ENCODE results near the gene LGI1. TPM values are rescaled to one million over a fixed set of nuclear protein-coding genes. Genes with fewer than 3 reads are reported as not detected.

Gene LGI1
- total and polyA plus RNA-seq, 10 donors, result 0.16 TPM; not detected in 9

- intact Hi-C loops (cut with DNase I; ENCODE audit: low total_unique reads), result no loop called here
- H3K27ac ChIP-seq, result no peak overlapping the region
- no peaks in the 10 kb centered on the region for H3K9me3 ChIP-seq
- DNase-seq, result no peak
- peaks cover 0 to 7% (median 0%) of the 10 kb centered on the region in 6 donors for H3K4me1 ChIP-seq
- no peak overlapping the region for H3K4me3 ChIP-seq
- no peaks in the 10 kb centered on the region for H3K36me3 ChIP-seq
- peaks cover 0 to 40% (median 0%) of the 10 kb centered on the region in 7 donors for H3K27me3 ChIP-seq (replicated peaks in 1 of 7)
- no peak for TF ChIP-seq POLR2A (IDR thresholded peaks at IDR 0.05)
- no peak for TF ChIP-seq POLR2AphosphoS5 (IDR thresholded peaks at IDR 0.05)
- no peak for TF ChIP-seq CTCF (IDR thresholded peaks at IDR 0.05 in 8 of 11, conservative IDR thresholded peaks at IDR 0.05 in 3 of 11)
These were observed 35.2 kb upstream of the LGI1 start for GRCh38 chr10:93722550-93722949.

- intact Hi-C loops (cut with DNase I; ENCODE audit: low total_unique reads), result no loop called here
- Histone ChIP-seq H3K4me3 (no peak overlapping the region), H3K27ac (no peak overlapping the region), H3K27me3 (replicated peaks in 1 of 7) (peaks cover 0 to 44% (median 0%) of the 10 kb centered on the region in 7 donors), H3K4me1 (peaks cover 0 to 7% (median 0%) of the 10 kb centered on the region in 6 donors), H3K36me3 (no peaks in the 10 kb centered on the region), H3K9me3 (no peaks in the 10 kb centered on the region)
- WGBS, 5 donors, result 77 to 93% (median 83%) methylated on average over 2 of the region's 2 CpGs
- TF ChIP-seq POLR2AphosphoS5 (IDR thresholded peaks at IDR 0.05) (no peak), CTCF (IDR thresholded peaks at IDR 0.05 in 8 of 11, conservative IDR thresholded peaks at IDR 0.05 in 3 of 11) (no peak), POLR2A (IDR thresholded peaks at IDR 0.05) (no peak)
- no peak for DNase-seq
These were observed 34.6 kb upstream of the LGI1 start for GRCh38 chr10:93723153-93723552.

GRCh38 chr10:93726024-93726423 is 31.7 kb upstream of the LGI1 start:
- TF ChIP-seq POLR2A (IDR thresholded peaks at IDR 0.05), result no peak
- no peak for TF ChIP-seq CTCF (IDR thresholded peaks at IDR 0.05 in 8 of 11, conservative IDR thresholded peaks at IDR 0.05 in 3 of 11)
- 77 to 88% (median 83%) methylated on average over 1 of the region's 1 CpG for WGBS, 5 donors
- intact Hi-C loops (cut with DNase I; ENCODE audit: low total_unique reads), result no loop called here

GRCh38 chr10:93741367-93741766 is 16.4 kb upstream of the LGI1 start:
- no peaks in the 10 kb centered on the region for H3K9me3 ChIP-seq
- no peaks in the 10 kb centered on the region for H3K36me3 ChIP-seq
- H3K4me3 ChIP-seq, result no peak overlapping the region
- intact Hi-C loops (cut with DNase I; ENCODE audit: low total_unique reads), result no loop called here
- H3K4me1 ChIP-seq, result peaks cover 0 to 14% (median 3%) of the 10 kb centered on the region in 6 donors
- WGBS, 5 donors, result 77 to 92% (median 88%) methylated on average over 3 of the region's 3 CpGs
- no peak for TF ChIP-seq POLR2AphosphoS5 (IDR thresholded peaks at IDR 0.05)
- no peak for TF ChIP-seq CTCF (IDR thresholded peaks at IDR 0.05 in 8 of 11, conservative IDR thresholded peaks at IDR 0.05 in 3 of 11)
- TF ChIP-seq POLR2A (IDR thresholded peaks at IDR 0.05), result no peak
- H3K27me3 ChIP-seq (replicated peaks in 1 of 7), result no peaks in the 10 kb centered on the region
- no peak overlapping the region for H3K27ac ChIP-seq
- no peak for DNase-seq

More at GRCh38 chr10:93726024-93726423, 31.7 kb upstream of the LGI1 start:
- DNase-seq, result no peak
- Histone ChIP-seq H3K27ac (no peak overlapping the region), H3K27me3 (replicated peaks in 1 of 7) (peaks cover 0 to 51% (median 5%) of the 10 kb centered on the region in 7 donors), H3K4me3 (no peak overlapping the region), H3K36me3 (no peaks in the 10 kb centered on the region), H3K9me3 (no peaks in the 10 kb centered on the region), H3K4me1 (no peaks in the 10 kb centered on the region)
